ENCODE measurements around the gene TNFRSF18. TPM values are rescaled to one million over a fixed set of nuclear protein-coding genes. Genes with fewer than 3 reads are reported as not detected.

Gene TNFRSF18
- total RNA-seq: under 1 TPM in 2 of 4 donors, not detected in 2; 0.29 to 0.66 TPM

DNA sequence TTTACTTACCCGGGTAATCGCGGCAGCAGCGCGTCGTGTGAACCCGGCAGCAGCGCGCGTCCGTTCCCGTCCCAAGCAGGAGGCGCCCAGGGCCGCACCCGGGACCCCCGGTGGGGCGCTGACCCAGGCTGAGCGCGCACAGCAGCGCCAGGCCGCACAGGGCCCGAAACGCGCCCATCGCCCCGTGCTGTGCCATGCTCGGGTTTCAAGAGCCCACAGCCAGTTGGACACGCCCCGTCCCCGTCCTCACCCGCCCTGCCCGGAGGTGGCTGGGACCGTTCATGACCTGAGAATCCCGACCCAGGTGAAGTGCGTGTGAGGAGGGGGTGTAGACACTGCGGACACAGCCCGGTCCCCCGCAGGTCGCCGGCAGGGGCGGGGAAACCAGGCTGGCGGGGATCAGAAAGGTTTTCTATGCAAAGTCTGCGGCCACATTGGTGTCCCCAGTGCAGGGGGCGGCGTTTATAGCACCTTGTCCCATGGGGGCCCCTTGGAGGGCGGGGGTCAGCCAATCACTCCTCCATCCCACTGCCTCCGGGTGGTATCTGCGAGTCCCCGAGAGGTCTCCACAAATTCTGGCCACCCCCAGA is at the start of gene TNFRSF18:
Gene TNFRSF18 (minus strand): TSS at position 217 of the 590 bp plus-strand sequence. CDS start 21 bp downstream, at position 196.
- peak within 1 kb of the TSS; percentile 23 to 46 (median 32) for H3K4me3 ChIP-seq
- H3K9me3 ChIP-seq: no peaks in the 10 kb centered on the region
- peaks cover 10 to 39% (median 33%) of the 10 kb centered on the region in 4 donors for H3K4me1 ChIP-seq
- peaks cover 0 to 74% (median 23%) of the 10 kb centered on the region in 4 donors for H3K27me3 ChIP-seq
- no peak within 1 kb of the TSS for H3K27ac ChIP-seq (replicated peaks in 1 of 4)
- intact Hi-C loops (cut with DNase I): no loop called here
- TF ChIP-seq EP300 (IDR thresholded peaks at IDR 0.05) (no peak), POLR2A (IDR thresholded peaks at IDR 0.05; ENCODE audit: low read depth) (no peak), POLR2AphosphoS5 (IDR thresholded peaks at IDR 0.05) (no peak), CTCF (IDR thresholded peaks at IDR 0.05) (no peak)
- no peak for DNase-seq (ENCODE audit: extremely low spot score)
- 6% methylated on average over 31 of the region's 49 CpGs for WGBS
- no peaks in the 10 kb centered on the region for H3K36me3 ChIP-seq

- H3K4me1 ChIP-seq: peaks cover 0 to 15% (median 4%) of the 10 kb centered on the region in 4 donors
- no peak overlapping the region for H3K27ac ChIP-seq (replicated peaks in 1 of 4)
- TF ChIP-seq CTCF (IDR thresholded peaks at IDR 0.05) (no peak), EP300 (IDR thresholded peaks at IDR 0.05) (no peak), POLR2A (IDR thresholded peaks at IDR 0.05; ENCODE audit: low read depth) (no peak), POLR2AphosphoS5 (IDR thresholded peaks at IDR 0.05) (no peak)
- intact Hi-C loops (cut with DNase I): no loop called here
- no peaks in the 10 kb centered on the region for H3K9me3 ChIP-seq
- no peaks in the 10 kb centered on the region for H3K27me3 ChIP-seq
- peaks cover 36 to 98% (median 78%) of the 10 kb centered on the region in 4 donors for H3K36me3 ChIP-seq
- no peak overlapping the region for H3K4me3 ChIP-seq
- no peak for DNase-seq (ENCODE audit: extremely low spot score)
- WGBS: 94% methylated on average over 8 of the region's 10 CpGs
Measured at GRCh38 chr1:1255611-1256010, 49.2 kb upstream of the TNFRSF18 start.

- H3K27ac ChIP-seq (replicated peaks in 1 of 4): no peak overlapping the region
- no peak overlapping the region for H3K4me3 ChIP-seq
- DNase-seq (ENCODE audit: extremely low spot score): no peak
- H3K36me3 ChIP-seq: peaks cover 36 to 93% (median 72%) of the 10 kb centered on the region in 4 donors
- H3K4me1 ChIP-seq: peaks cover 0 to 15% (median 2%) of the 10 kb centered on the region in 4 donors
- TF ChIP-seq POLR2AphosphoS5 (IDR thresholded peaks at IDR 0.05) (no peak), CTCF (IDR thresholded peaks at IDR 0.05) (no peak), EP300 (IDR thresholded peaks at IDR 0.05) (no peak), POLR2A (IDR thresholded peaks at IDR 0.05; ENCODE audit: low read depth) (no peak)
- WGBS: 91% methylated on average over 15 of the region's 26 CpGs
- no peaks in the 10 kb centered on the region for H3K9me3 ChIP-seq
- no peaks in the 10 kb centered on the region for H3K27me3 ChIP-seq
- intact Hi-C loops (cut with DNase I): no loop called here
Measured at GRCh38 chr1:1255078-1255477, 48.7 kb upstream of the TNFRSF18 start.

DNA sequence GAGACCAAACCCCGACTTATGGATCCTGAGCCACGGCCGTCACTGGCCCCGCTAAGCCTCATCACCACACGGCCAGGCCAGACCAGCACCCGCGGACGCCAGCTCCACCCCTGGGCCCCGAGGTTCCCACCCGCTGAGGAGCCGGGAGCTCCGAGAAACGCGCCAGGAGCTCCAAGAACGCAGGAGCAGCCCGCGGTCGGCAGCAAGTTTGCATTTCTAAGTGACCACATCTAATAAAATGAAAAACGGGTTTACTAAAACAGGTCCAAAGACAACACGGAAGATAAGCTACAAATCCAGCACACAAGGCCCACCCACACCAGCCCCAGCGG is 48.2 kb upstream of the TNFRSF18 start:
- H3K27ac ChIP-seq (replicated peaks in 1 of 4): no peak overlapping the region
- H3K36me3 ChIP-seq: peaks cover 36 to 89% (median 68%) of the 10 kb centered on the region in 4 donors
- no peaks in the 10 kb centered on the region for H3K27me3 ChIP-seq
- 88% methylated on average over 21 of the region's 21 CpGs for whole genome bisulfite sequencing
- intact Hi-C loops (cut with DNase I): no loop called here
- H3K4me3 ChIP-seq: no peak overlapping the region
- H3K9me3 ChIP-seq: no peaks in the 10 kb centered on the region
- TF ChIP-seq CTCF (IDR thresholded peaks at IDR 0.05): no peak
- no peak for TF ChIP-seq EP300 (IDR thresholded peaks at IDR 0.05)
- no peak for DNase-seq (ENCODE audit: extremely low spot score)
- peaks cover 0 to 15% (median 0%) of the 10 kb centered on the region in 4 donors for H3K4me1 ChIP-seq

Data from esophagus muscularis mucosa (tissue), 4 donors.